ENCODE data around the gene DMAC2L.

GRCh38 chr14:50301914-50302313 lies 10.2 kb upstream of the DMAC2L start:
- no peak for TF ChIP-seq POLR2A (IDR thresholded peaks at IDR 0.05; ENCODE audit: low read length)
- no peak for TF ChIP-seq GATA1 (IDR thresholded peaks at IDR 0.05; ENCODE audit: low read depth, low read length)

Data from erythroblast (primary cell).